Stimulated activated CD4-positive, alpha-beta T cell treated with anti-CD3 and anti-CD28 coated beads, Interleukin-2, amount 100 ng/mL, for 24 hours (primary cell): ENCODE measurements around the gene TP53INP2.

ENCODE experiments used
- DNase-seq, 2 donors: peaks; one replicate each; pipeline ENCODE4 v3.0.0-alpha.2; 2020

Gene TP53INP2

DNA sequence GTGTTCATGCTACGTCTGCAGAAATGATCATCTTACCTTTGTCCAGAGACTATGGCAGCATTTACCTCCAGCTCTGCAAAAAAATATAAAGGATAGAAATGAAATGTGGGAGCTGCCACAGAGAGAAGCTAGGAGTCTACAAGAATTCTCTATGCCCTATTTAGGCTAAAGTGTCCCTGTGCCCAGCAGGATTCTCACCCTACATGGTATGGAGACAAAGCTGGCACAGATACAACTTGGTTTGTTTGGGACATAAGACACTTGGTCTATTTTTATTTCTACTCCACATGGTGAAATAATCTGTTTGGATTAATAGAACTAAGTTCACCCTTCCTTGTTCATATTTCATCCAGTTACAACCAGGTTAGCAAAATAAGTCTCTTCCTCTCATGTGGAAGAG, 28.4 kb downstream of the TP53INP2 start:
- no peak for DNase-seq

DNA sequence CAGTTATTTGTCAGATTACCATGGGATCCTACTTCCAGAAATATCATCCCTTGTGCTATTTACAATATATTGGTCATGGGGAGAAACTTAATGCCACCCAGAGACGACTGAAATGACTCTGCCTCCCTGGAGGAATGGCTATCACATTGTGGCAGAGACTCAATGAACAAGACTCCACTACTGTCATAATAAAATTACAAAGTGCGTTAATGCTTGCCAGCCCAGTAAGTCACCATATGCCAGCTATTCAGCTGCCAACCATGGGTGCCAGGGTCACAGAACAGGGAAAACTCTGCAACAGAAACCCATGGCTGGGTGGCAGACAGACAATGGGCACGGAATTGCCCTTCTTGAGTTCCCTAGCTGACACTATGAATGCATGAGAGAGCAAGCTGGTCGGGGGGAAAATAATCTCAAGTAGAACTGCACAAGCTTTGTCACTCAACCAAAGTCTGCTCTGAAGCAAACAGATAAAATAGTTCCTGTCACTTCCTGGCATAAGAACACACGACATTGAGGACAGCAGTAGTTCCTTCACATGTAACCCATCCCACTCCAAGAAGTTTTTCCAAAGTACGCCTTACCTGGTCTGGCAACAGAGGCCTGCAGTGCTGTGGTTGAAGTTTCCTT, 32.1 kb downstream of the TP53INP2 start:
- DNase-seq: no peak

DNA sequence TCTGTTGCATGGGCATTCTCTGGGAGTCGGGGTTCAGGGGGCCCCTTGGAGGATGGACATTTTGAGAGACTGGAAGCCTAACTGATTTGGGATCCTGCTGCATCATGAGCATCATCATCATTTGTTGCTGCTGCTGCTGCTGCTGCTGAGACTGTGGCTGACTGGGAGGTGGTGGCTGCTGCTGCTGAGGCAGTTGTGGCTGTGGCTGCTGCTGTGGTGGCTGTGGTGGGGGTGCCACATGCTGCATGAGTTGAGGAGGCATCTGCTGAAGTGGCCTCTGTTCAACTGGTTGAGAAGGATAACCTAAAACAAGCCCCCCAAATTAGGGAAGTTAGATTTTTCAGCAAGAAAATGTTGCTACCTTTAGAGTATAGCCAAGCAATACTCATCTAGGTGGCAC, 38.9 kb downstream of the TP53INP2 start:
- DNase-seq: no peak

DNA sequence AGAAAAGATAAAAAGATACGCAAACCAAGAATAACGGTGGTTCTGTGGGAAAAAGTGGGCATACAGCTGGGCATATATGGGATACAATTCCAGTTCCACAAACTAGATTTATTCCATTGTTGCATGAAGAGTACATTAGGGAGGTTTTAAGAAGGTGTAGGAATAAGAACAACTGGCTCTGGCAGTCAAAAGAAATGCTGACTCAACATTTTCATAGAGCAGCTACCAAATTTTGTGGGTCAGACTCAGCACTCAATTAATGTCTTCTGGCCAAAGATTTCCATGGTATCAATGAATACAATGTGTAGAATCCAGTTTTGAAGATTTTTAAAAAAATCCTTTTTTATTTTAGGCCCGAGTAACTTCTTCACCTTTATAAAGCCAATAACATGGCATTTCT, 40.2 kb downstream of the TP53INP2 start:
- DNase-seq: no peak

DNA sequence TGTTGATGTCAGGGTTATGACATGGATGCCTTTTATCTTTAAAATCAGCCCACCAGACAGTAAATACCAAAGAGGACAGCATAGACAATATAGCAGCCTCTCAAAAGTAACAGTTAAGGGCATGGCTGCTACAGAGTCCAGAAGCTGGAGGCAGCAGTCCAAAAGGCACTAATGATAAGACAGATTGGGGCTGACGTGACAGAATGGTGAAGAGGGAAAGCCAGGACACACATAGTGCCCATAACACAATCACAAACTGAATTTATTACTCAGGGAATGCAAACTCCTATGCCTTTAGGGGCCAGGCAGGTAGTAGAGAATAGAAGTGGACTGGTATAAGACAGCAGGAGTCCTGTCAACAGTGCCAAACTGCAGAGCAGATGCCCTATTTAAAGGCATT, 40.7 kb downstream of the TP53INP2 start:
- DNase-seq: no peak

DNA sequence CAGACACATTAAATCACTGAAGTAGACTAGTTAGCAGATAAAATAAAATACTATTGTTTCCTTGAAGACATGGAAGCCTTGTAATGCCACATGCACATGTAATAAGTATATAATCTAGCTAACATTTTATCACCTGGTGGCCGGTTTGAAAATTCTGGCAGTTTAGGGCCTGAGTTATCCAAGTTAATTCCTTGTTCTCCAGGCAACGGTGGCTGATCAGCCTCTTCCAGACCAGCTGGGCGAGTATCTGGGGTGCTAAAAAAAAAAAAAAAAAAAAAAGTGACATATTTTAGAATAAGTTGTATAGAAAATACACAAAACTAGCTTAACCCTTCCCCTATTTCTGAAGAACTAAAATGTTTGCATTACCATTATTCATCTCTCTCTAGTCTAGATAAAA, 42.5 kb downstream of the TP53INP2 start:
- no peak for DNase-seq

DNA sequence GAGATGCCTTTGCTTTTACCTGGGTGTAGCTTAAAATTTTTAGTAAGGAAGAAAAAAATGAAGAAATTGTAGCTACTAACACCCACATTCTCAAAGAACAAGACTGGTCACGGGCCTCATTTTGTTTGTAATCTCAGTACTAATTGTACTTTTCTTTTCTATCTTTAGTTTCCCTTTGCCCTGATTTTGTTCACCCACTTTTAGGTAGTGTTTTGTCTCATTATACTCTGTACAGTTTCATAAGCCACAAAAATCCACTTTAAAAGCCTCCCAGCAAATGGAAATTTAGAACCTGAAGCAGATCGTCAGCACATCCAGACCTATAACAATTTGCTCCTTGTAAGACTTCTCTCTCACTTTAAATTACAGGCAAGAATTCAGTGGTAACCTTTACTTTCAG, 43.3 kb downstream of the TP53INP2 start:
- no peak for DNase-seq

DNA sequence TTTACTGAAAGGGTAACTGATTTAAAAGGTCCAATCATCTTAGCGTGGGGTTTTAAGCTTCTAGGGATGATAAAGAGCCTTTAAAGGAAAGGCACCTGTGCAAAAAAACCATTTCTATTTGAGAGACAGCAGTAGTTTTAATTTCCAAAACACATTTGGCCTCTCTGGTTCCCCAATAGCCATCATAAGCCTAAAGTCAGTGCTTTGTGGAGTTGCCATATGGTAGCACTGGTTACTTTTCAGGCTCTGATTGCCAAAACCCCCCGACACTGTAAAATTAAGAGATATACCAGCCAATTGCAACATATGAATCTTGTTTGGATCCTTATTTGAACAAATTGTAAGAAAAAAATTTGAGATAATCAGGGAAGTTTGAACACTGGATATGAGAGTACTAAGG, 44.6 kb downstream of the TP53INP2 start:
- no peak for DNase-seq

DNA sequence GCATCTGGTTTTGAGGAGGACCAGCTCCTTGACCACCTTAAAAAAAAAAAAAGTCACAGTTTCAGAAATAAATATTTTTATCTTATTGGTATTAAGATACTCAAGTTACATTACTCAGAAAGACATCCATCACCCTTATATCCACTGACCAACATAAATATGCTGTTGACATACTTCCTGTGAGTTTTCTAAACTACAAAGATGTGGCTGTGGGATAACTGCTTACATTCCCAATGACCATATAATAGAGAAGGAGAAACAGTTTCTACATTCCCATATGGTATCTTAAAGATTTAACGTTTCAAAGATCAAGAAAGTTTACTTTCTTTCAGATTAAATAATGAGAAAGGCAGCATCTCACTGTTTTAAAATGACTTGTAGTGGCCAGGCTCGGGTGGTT, 46.3 kb downstream of the TP53INP2 start:
- no peak for DNase-seq

DNA sequence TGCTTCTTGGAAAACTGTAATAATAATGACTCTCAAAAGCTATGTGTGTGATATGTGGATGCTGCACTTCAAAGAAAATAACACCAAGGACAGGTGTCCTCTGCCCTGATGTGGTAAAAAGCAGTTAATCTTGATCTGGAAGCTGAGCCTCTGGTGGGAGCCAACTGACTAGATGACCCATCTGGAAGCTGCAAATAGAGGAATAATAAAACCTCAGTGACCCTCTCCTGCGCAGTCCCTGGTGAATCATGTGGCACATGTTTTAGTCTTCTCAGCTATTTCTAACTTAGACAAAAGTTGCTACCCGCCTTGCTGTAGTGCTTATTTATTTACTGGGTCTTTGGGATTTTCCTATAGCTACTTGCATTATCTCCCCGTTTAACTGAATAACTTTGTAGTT, 47.3 kb downstream of the TP53INP2 start:
- DNase-seq: no peak

DNA sequence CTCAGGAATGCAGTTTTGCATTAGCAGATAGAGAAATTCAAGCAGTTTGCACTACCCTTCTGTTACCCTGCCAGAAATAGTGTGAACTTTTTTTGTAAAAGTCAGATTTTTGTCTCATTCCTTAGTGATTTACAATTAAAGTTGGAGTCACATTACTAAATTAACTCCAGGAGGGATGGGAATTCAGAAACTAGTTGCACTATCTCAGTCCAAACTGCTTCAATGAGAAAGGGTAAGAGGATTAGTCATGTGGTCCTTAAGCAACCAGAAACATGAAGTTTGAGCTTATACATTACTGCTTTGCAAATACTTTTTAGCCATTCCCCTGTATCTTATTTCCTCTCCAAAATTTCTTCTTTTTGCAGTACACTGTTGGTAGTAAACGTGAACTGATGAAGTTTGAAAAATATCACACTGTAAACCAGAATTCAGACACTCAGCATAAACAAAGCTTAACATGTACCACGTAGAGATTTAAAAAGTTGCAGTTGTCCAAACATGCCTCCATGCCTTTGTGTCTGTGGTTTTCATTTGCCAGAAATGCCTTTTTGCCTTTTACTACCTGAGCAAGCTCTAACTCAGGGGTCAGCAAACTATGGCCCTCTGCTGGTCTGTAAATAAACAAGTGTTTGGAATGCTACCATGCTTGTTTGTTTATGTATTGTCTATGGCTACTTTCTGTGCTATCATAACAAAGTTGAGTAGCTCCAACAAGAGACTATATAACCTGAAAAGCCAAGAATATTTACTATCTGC, 49.7 kb downstream of the TP53INP2 start:
- DNase-seq: no peak

DNA sequence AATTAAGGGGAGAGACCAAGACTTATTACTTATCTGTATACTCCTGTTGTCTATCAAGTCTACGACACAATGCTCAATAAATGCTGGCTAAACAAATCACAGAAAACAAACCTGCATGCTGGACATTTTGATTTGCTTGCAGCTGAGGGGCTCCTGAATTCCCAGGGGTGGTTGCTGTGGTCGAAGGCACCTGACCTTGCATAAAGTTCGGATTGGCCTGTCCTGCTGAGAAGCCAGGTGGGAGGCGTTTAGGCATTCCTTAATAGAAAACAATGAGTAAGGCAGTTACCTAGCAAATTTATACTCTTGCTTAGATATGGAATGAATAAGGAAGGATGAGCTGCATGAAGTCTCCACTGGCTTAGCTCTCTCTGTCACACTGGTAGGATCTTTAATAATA, 50.5 kb downstream of the TP53INP2 start:
- DNase-seq: no peak

DNA sequence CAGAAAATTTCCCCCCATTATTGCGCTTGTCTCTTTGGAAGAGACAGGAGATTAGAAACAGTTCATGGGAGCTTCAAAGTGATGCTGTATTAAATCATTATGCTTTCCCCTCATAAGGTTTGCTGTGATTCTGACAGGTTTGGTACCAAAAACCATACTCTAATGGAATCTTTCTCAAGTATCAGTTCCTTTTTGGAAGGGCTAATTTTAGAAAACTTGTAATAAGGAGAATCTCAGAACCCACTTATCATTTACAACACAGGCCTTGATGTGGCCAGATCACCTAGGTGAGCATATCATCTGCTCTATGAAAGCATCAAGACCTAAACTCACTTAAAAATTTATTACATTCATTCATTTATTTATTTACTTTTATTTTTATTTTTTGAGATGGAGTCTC, 51.2 kb downstream of the TP53INP2 start:
- no peak for DNase-seq

DNA sequence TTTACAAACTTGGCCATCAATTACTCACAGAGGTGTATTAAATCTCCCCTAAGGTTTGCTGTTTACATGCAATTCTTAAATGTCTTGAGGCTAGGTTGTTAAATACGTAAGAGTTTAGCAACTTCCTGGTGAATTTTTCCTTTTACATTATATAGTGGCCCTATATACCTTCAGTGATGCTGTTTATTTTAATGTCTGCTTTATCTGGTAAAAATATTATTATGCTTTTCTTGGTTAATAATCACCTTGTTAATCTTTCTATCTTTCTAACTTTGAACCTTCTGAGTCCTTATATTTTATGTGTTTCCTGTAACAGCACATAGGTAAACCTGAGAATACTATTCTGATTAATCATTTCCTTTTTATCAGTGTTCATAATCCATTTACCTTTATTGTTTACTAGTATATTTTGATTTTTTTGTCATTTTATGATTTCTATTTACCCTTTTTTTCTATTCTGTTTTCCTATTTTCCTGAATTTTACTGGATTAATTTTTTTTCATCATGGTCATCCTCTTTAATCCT, 57.9 kb downstream of the TP53INP2 start:
- DNase-seq: no peak
